ENCODE results near the gene TMIGD3.

DNA sequence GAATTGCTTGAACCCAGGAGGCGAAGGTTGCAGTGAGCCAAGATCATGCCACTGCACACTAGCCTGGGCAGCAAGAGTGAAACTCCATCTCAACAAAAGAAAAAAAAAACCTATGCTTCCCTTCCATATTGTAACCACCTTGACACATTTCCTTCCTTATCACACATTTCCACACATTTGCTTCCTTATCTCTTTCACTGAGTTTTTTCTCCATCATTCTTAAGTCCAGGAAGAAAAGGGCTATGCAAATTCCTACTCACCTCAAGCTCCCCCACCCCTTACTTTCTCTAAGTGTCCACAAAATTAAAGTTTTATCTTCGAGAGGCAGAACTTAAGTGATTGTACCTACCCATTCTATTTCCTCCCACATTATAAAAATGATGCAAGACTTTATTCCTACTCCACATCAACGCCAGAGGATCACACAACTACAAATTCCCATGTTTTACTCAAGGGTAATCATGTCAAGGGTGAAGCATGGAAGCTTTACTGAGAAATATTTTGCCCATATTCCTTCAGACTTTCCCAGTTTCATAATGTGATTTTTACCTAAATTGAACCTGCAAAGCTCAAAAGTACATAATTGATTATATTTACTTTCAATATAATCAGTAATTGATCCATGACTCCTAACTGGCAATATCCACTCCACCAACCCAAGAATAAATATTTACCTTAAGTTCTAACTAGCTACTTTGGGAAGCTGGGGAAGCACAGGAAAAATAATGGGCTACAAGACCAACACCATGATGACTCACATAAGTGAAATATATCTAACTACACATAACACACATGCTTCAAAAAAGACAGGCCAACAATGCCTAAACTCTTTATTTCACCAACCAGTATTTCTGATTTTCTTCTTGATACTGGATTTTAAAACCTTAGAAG, 63.7 kb downstream of the TMIGD3 start:
- TF ChIP-seq, protein P1, sequence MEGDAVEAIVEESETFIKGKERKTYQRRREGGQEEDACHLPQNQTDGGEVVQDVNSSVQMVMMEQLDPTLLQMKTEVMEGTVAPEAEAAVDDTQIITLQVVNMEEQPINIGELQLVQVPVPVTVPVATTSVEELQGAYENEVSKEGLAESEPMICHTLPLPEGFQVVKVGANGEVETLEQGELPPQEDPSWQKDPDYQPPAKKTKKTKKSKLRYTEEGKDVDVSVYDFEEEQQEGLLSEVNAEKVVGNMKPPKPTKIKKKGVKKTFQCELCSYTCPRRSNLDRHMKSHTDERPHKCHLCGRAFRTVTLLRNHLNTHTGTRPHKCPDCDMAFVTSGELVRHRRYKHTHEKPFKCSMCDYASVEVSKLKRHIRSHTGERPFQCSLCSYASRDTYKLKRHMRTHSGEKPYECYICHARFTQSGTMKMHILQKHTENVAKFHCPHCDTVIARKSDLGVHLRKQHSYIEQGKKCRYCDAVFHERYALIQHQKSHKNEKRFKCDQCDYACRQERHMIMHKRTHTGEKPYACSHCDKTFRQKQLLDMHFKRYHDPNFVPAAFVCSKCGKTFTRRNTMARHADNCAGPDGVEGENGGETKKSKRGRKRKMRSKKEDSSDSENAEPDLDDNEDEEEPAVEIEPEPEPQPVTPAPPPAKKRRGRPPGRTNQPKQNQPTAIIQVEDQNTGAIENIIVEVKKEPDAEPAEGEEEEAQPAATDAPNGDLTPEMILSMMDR (conservative IDR thresholded peaks at IDR 0.05) = no peak
- no peak for TF ChIP-seq ZFX (IDR thresholded peaks at IDR 0.05)
